Stomach (tissue), 9 donors: ENCODE results near the gene MIGA2. TPM values are rescaled to one million over a fixed set of nuclear protein-coding genes. Genes with fewer than 3 reads are reported as not detected.
A peak's percentile ranks its signal among the peaks of the same experiment; 100 is the strongest.
"Not testable (repeated sequence)": the region's sequence is repeated elsewhere in the genome, so short reads cannot be mapped to it uniquely, and the experiment has no call there.

Experiments
- DNase-seq, 2 donors: peaks; one replicate each; pipeline versions ENCODE4 v3.0.0 to v3.0.0-alpha.2; 2013 to 2019
- H3K27ac ChIP-seq, 5 donors: fragments of 200-600 bp in 4 of 5; sonication (generic) in 4 of 5; one replicate each; pipeline ENCODE4 v1.5.1; 2013 to 2019; ENCODE audit warnings: mild to moderate bottlenecking in 1 of 5, moderate library complexity in 1 of 5
- H3K27me3 ChIP-seq, 3 donors: fragments of 200-600 bp; sonication (generic); one replicate each; pipeline ENCODE4 v1.5.1; 2017 to 2019; ENCODE audit warnings: mixed run types in 1 of 3
- H3K36me3 ChIP-seq, 4 donors: fragments of 200-600 bp; sonication (generic); 1 replicate in 3 of 4; 2 replicates in 1 of 4; pipeline ENCODE4 v1.5.1; 2016 to 2019
- H3K4me1 ChIP-seq, 4 donors: fragments of 200-600 bp; sonication (generic); one replicate each; pipeline ENCODE4 v1.5.1; 2016 to 2019
- H3K4me3 ChIP-seq, 4 donors: fragments of 200-600 bp; sonication (generic) in 3 of 4; one replicate each; pipeline ENCODE4 v1.5.1; 2016 to 2019; ENCODE audit warnings: mild to moderate bottlenecking in 1 of 4
- H3K9me3 ChIP-seq, 4 donors: fragments of 200-600 bp; sonication (generic); one replicate each; pipeline ENCODE4 v1.5.1; 2016 to 2019
- CTCF ChIP-seq, 7 experiments: fragments of 450-650 bp in 4 of 7; fragments of 200-600 bp in 3 of 7; sonication (generic) in 3 of 7; IDR thresholded peaks; one replicate each; pipeline ENCODE4 v1.5.1; 2016 to 2019; ENCODE audit warnings: antibody characterized with exemption in 7 of 7, control low read depth in 2 of 7, mild to moderate bottlenecking in 1 of 7
- EP300 ChIP-seq: sonication (generic); formaldehyde crosslinking; IDR thresholded peaks from one replicate; pipeline ENCODE4 v1.6.1; 2017; ENCODE audit warnings: antibody characterized with exemption
- POLR2A ChIP-seq, 4 donors: fragments of 450-650 bp; IDR thresholded peaks; one replicate each; pipeline ENCODE4 v1.6.1; 2016; ENCODE audit warnings: antibody characterized with exemption in 4 of 4, control low read depth in 2 of 4, mild to moderate bottlenecking in 1 of 4, moderate library complexity in 1 of 4
- POLR2AphosphoS5 ChIP-seq, 3 donors: sonication (generic); formaldehyde crosslinking; IDR thresholded peaks; one replicate each; pipeline ENCODE4 v1.6.1; 2016; ENCODE audit warnings: antibody characterized with exemption in 3 of 3
- WGBS, 5 donors: extraction: QIAGEN DNeasy Blood & Tissue Kit in 3 of 5; methylation state at CpG; one replicate each; pipeline versions ENCODE4 v1.1.5 to v1.1.7; 2013 to 2018; 5-methylcytosine and 5-hydroxymethylcytosine counted together
- intact Hi-C: fragments of 100-400 bp; cut with DNase I; formaldehyde crosslinking; loops from one replicate; pipeline ENCODE4 v1.15.1; 2023; ENCODE audit warnings: low total_unique reads
- polyA plus RNA-seq, 3 donors: library from polyadenylated mRNA; stranded (reverse); fragments of 200-250 nt; gene quantifications; one replicate each; pipeline ENCODE4 v1.2.3, GENCODE V29; 2013
- total RNA-seq, 5 donors: library from RNA; depleted of rRNA; stranded (reverse); fragments of >200 nt; gene quantifications; one replicate each; pipeline versions ENCODE4 v1.1.0 to v1.2.3, GENCODE V29; 2014 to 2016
- donor health status: healthy with polysubstance abuse.
- donor health status: Bipolar disorder and iron deficiency.
- donor health status: healthy.

The MIGA2 gene
- total and polyA plus RNA-seq, 8 donors: 9.0 to 175 (median 39.5) TPM

- intact Hi-C loops: no loop called here
- no peak overlapping the region for H3K4me3 ChIP-seq
Measured at GRCh38 chr9:129031514-129031913, 4.9 kb upstream of the MIGA2 start.

GRCh38 chr9:129032541-129033159 is 3.8 kb upstream of the MIGA2 start:
- intact Hi-C loops: no loop called here

More at GRCh38 chr9:129031514-129031913, 4.9 kb upstream of the MIGA2 start:
- H3K36me3 ChIP-seq: no peaks in the 10 kb centered on the region
- no peak for DNase-seq
- WGBS, 5 donors: 69 to 76% (median 72%) methylated on average over 4 of the region's 4 CpGs
- TF ChIP-seq EP300 (no peak), POLR2AphosphoS5 (IDR thresholded peaks at IDR 0.05) (no peak), CTCF (IDR thresholded peaks at IDR 0.05) (no peak), POLR2A (IDR thresholded peaks at IDR 0.05) (no peak)
- peaks cover 17 to 30% (median 29%) of the 10 kb centered on the region in 4 donors for H3K4me1 ChIP-seq
- H3K27ac ChIP-seq: no peak overlapping the region
- H3K9me3 ChIP-seq: no peaks in the 10 kb centered on the region
- no peaks in the 10 kb centered on the region for H3K27me3 ChIP-seq

GRCh38 chr9:129033216-129033615 is 3.2 kb upstream of the MIGA2 start:
- no peaks in the 10 kb centered on the region for H3K36me3 ChIP-seq
- H3K9me3 ChIP-seq: no peaks in the 10 kb centered on the region
- H3K4me3 ChIP-seq: no peak overlapping the region
- WGBS, 5 donors: 70 to 89% (median 76%) methylated on average over 8 of the region's 8 CpGs
- intact Hi-C loops: no loop called here
- H3K4me1 ChIP-seq: peaks cover 18 to 32% (median 30%) of the 10 kb centered on the region in 4 donors
- no peak for TF ChIP-seq POLR2AphosphoS5 (IDR thresholded peaks at IDR 0.05)
- TF ChIP-seq EP300: no peak
- TF ChIP-seq POLR2A (IDR thresholded peaks at IDR 0.05): no peak
- TF ChIP-seq CTCF (IDR thresholded peaks at IDR 0.05): no peak
- no peak overlapping the region for H3K27ac ChIP-seq
- H3K27me3 ChIP-seq: no peaks in the 10 kb centered on the region
- DNase-seq: peak in 1 of 2 donors; percentile 5

More at GRCh38 chr9:129032541-129033159, 3.8 kb upstream of the MIGA2 start:
- H3K4me1 ChIP-seq: peaks cover 13 to 28% (median 25%) of the 10 kb centered on the region in 4 donors
- no peaks in the 10 kb centered on the region for H3K9me3 ChIP-seq
- peak in 1 of 2 donors; percentile 4 for DNase-seq
- TF ChIP-seq POLR2AphosphoS5 (IDR thresholded peaks at IDR 0.05) (no peak), CTCF (IDR thresholded peaks at IDR 0.05) (no peak), POLR2A (IDR thresholded peaks at IDR 0.05) (no peak), EP300 (no peak)
- 80 to 87% (median 84%) methylated on average over 9 to 12 of the region's 12 CpGs for WGBS, 5 donors
- H3K27ac ChIP-seq: no peak overlapping the region
- H3K36me3 ChIP-seq: no peaks in the 10 kb centered on the region
- H3K27me3 ChIP-seq: no peaks in the 10 kb centered on the region
- H3K4me3 ChIP-seq: no peak overlapping the region

- H3K27me3 ChIP-seq, H3K9me3 ChIP-seq, H3K36me3 ChIP-seq, intact Hi-C loops, DNase-seq: not testable (repeated sequence)
- peak overlapping the region; percentile 69 to 99 (median 92) for H3K4me3 ChIP-seq
- 27 to 39% (median 36%) methylated on average over 7 to 13 of the region's 13 CpGs for WGBS, 5 donors
- peak overlapping the region; percentile 78 to 89 (median 82) for H3K27ac ChIP-seq
- peaks cover 25 to 44% (median 37%) of the 10 kb centered on the region in 4 donors for H3K4me1 ChIP-seq
Measured at GRCh38 chr9:129035838-129036237, 588 bp upstream of the MIGA2 start.
